ENCODE data around the gene EML6.

- TF ChIP-seq POLR2A (IDR thresholded peaks at IDR 0.05), result no peak
- TF ChIP-seq CTCF (IDR thresholded peaks at IDR 0.05), result peak in 5 of 6 experiments; percentile 10 to 68 (median 64)
Observed at GRCh38 chr2:54899576-54900200, 176.2 kb downstream of the EML6 start.

All from Peyer's patch (tissue), 4 donors.